Measurements from ENCODE around the gene KCNK15.
"Not testable (repeated sequence)": the region's sequence is repeated elsewhere in the genome, so short reads cannot be mapped to it uniquely, and the experiment has no call there.

The KCNK15 gene

GRCh38 chr20:44745598-44746366, at the start of gene KCNK15:
KCNK15 (plus strand) TSS chr20:44745865; CDS start chr20:44745911, 46 bp downstream.
- DNase-seq (ENCODE audit: low read depth): peak; percentile 9

GRCh38 chr20:44696315-44696714, 49.4 kb upstream of the KCNK15 start:
- DNase-seq (ENCODE audit: low read depth): no peak

GRCh38 chr20:44697041-44697440, 48.6 kb upstream of the KCNK15 start:
- not testable (repeated sequence) for DNase-seq (ENCODE audit: low read depth)

GRCh38 chr20:44698351-44698750, 47.3 kb upstream of the KCNK15 start:
- DNase-seq (ENCODE audit: low read depth): no peak

GRCh38 chr20:44700306-44700705, 45.4 kb upstream of the KCNK15 start:
- no peak for DNase-seq (ENCODE audit: low read depth)

- DNase-seq (ENCODE audit: low read depth): no peak
Observed at GRCh38 chr20:44701118-44701857, 44.4 kb upstream of the KCNK15 start.

GRCh38 chr20:44701858-44702256, 43.8 kb upstream of the KCNK15 start:
- DNase-seq (ENCODE audit: low read depth): no peak

- no peak for DNase-seq (ENCODE audit: low read depth)
Observed at GRCh38 chr20:44702776-44703175, 42.9 kb upstream of the KCNK15 start.

- DNase-seq (ENCODE audit: low read depth): no peak
Observed at GRCh38 chr20:44703183-44703925, 42.3 kb upstream of the KCNK15 start.

GRCh38 chr20:44703956-44704488, 41.6 kb upstream of the KCNK15 start:
- DNase-seq (ENCODE audit: low read depth): no peak

GRCh38 chr20:44704551-44704971, 41.1 kb upstream of the KCNK15 start:
- no peak for DNase-seq (ENCODE audit: low read depth)

GRCh38 chr20:44705364-44706094, 40.1 kb upstream of the KCNK15 start:
- DNase-seq (ENCODE audit: low read depth): no peak

GRCh38 chr20:44706301-44707017, 39.2 kb upstream of the KCNK15 start:
- DNase-seq (ENCODE audit: low read depth): no peak

GRCh38 chr20:44707018-44707579, 38.6 kb upstream of the KCNK15 start:
- DNase-seq (ENCODE audit: low read depth): no peak

- DNase-seq (ENCODE audit: low read depth): no peak
Observed at GRCh38 chr20:44709380-44709779, 36.3 kb upstream of the KCNK15 start.

GRCh38 chr20:44709797-44710196, 35.9 kb upstream of the KCNK15 start:
- no peak for DNase-seq (ENCODE audit: low read depth)

- no peak for DNase-seq (ENCODE audit: low read depth)
Observed at GRCh38 chr20:44711237-44711636, 34.4 kb upstream of the KCNK15 start.

- no peak for DNase-seq (ENCODE audit: low read depth)
Observed at GRCh38 chr20:44714102-44714700, 31.5 kb upstream of the KCNK15 start.

GRCh38 chr20:44714701-44715498, 30.8 kb upstream of the KCNK15 start, which contains the start of gene CCN5:
CCN5 (plus strand) TSS chr20:44715369; CDS start chr20:44715391, 22 bp downstream.
- DNase-seq (ENCODE audit: low read depth): no peak

Data from activated T-cell treated with anti-CD3 and anti-CD28 coated beads for 1 hour (primary cell).